Upper lobe of left lung (tissue), 6 donors: ENCODE data around the gene AGAP1. TPM values are rescaled to one million over a fixed set of nuclear protein-coding genes. Genes with fewer than 3 reads are reported as not detected.

Experiments
- ATAC-seq, 2 donors: fragments of 200-7000 bp; cut with Tn5 transposase; one replicate each; pipeline ENCODE4 v1.9.1; 2022; ENCODE audit warnings: mild to moderate bottlenecking in 2 of 2, moderate library complexity in 2 of 2; ENCODE audit not compliant: low FRiP score in 2 of 2
- DNase-seq, 2 donors: peaks; one replicate each; pipeline ENCODE4 v3.0.0-alpha.2; 2019 to 2020
- H3K27ac ChIP-seq, 4 donors: fragments of 200-600 bp; sonication (generic); one replicate each; pipeline ENCODE4 v1.5.1; 2016 to 2019
- H3K27me3 ChIP-seq, 4 donors: fragments of 200-600 bp; sonication (generic); one replicate each; pipeline ENCODE4 v1.5.1; 2017 to 2019
- H3K36me3 ChIP-seq, 4 donors: fragments of 200-600 bp; sonication (generic); one replicate each; pipeline ENCODE4 v1.5.1; 2016 to 2019
- H3K4me1 ChIP-seq, 4 donors: fragments of 200-600 bp; sonication (generic); one replicate each; pipeline ENCODE4 v1.5.1; 2018 to 2019
- H3K4me3 ChIP-seq, 4 donors: fragments of 200-600 bp; sonication (generic); one replicate each; pipeline ENCODE4 v1.5.1; 2017 to 2019; ENCODE audit warnings: mild to moderate bottlenecking in 2 of 4, moderate library complexity in 1 of 4
- H3K9me3 ChIP-seq, 4 donors: fragments of 200-600 bp; sonication (generic); one replicate each; pipeline ENCODE4 v1.5.1; 2018 to 2019
- EP300 ChIP-seq, 4 donors: sonication (generic); formaldehyde crosslinking; IDR thresholded peaks; one replicate each; pipeline ENCODE4 v1.5.1; 2017; ENCODE audit warnings: antibody characterized with exemption in 4 of 4, control low read depth in 2 of 4
- POLR2A ChIP-seq, 4 donors: fragments of 450-650 bp; IDR thresholded peaks; one replicate each; pipeline ENCODE4 v1.5.1; 2016 to 2017; ENCODE audit warnings: antibody characterized with exemption in 4 of 4, mild to moderate bottlenecking in 2 of 4
- POLR2AphosphoS5 ChIP-seq, 2 donors: sonication (generic); formaldehyde crosslinking; IDR thresholded peaks; one replicate each; pipeline ENCODE4 v1.5.1; 2017; ENCODE audit warnings: antibody characterized with exemption in 2 of 2
- WGBS, 2 donors: methylation state at CpG; one replicate each; pipeline ENCODE4 v1.1.5; 2017 to 2018; 5-methylcytosine and 5-hydroxymethylcytosine counted together
- total RNA-seq, 6 donors: library from RNA; depleted of rRNA in 4 of 6; stranded (reverse); fragments of >200 nt in 4 of 6; gene quantifications; one replicate each; pipeline versions ENCODE4 v1.1.0 to v1.2.1, GENCODE V29; 2016 to 2021
- TF ChIP-seq, protein P1 (sequence below), 6 experiments: fragments of 450-650 bp in 4 of 6; fragments of 200-600 bp in 2 of 6; sonication (generic) in 2 of 6; IDR thresholded peaks; one replicate each; pipeline ENCODE4 v1.5.1; 2016 to 2019; ENCODE audit warnings: antibody characterized with exemption in 6 of 6
- donor health status: DM: no; HTN: no; CAD: no; lungs with moderate emphysema.
- donor health status: DM: no; HTN: yes; CAD: no; lungs with severe emphysema.

The AGAP1 gene
- total RNA-seq, 6 donors from 2014 or later = 25.5 to 45.1 (median 30.7) TPM

DNA sequence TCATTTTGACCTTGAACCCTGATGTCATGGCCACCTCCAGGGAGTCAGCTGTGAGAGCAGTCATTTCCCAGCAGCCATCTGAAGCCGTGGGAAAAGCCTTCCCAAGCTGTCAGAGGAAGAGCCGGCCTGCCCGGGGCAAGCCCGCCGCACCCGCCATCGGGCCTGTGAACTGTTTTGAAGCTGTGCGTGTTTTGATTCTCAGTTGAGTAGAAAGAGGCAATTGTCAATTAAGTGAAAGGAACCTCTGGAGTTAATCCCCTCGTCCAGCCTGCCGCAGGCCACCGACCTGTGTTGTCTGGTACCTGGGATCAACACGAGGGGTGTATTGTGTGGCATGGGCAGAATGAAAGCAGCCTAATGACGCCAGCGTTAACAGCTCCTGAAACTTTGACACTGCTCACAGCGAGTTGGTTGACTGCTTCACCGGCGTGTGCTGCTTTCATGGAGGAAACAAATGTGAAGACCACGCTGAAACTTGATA lies 318.4 kb downstream of the AGAP1 start:
- peaks cover 0 to 51% (median 28%) of the 10 kb centered on the region in 4 donors for H3K36me3 ChIP-seq
- TF ChIP-seq, protein P1, sequence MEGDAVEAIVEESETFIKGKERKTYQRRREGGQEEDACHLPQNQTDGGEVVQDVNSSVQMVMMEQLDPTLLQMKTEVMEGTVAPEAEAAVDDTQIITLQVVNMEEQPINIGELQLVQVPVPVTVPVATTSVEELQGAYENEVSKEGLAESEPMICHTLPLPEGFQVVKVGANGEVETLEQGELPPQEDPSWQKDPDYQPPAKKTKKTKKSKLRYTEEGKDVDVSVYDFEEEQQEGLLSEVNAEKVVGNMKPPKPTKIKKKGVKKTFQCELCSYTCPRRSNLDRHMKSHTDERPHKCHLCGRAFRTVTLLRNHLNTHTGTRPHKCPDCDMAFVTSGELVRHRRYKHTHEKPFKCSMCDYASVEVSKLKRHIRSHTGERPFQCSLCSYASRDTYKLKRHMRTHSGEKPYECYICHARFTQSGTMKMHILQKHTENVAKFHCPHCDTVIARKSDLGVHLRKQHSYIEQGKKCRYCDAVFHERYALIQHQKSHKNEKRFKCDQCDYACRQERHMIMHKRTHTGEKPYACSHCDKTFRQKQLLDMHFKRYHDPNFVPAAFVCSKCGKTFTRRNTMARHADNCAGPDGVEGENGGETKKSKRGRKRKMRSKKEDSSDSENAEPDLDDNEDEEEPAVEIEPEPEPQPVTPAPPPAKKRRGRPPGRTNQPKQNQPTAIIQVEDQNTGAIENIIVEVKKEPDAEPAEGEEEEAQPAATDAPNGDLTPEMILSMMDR (IDR thresholded peaks at IDR 0.05) = no peak
- TF ChIP-seq POLR2A (IDR thresholded peaks at IDR 0.05) (no peak), POLR2AphosphoS5 (IDR thresholded peaks at IDR 0.05) (no peak), EP300 (IDR thresholded peaks at IDR 0.05) (no peak)
- no peak overlapping the region for H3K27ac ChIP-seq
- no peak for ATAC-seq
- H3K9me3 ChIP-seq = no peaks in the 10 kb centered on the region
- H3K27me3 ChIP-seq = no peaks in the 10 kb centered on the region
- 90 to 98% methylated on average over 11 to 18 of the region's 18 CpGs for WGBS, 2 donors
- no peaks in the 10 kb centered on the region for H3K4me1 ChIP-seq
- no peak overlapping the region for H3K4me3 ChIP-seq
- DNase-seq = peak in 1 of 2 donors; percentile 65

DNA sequence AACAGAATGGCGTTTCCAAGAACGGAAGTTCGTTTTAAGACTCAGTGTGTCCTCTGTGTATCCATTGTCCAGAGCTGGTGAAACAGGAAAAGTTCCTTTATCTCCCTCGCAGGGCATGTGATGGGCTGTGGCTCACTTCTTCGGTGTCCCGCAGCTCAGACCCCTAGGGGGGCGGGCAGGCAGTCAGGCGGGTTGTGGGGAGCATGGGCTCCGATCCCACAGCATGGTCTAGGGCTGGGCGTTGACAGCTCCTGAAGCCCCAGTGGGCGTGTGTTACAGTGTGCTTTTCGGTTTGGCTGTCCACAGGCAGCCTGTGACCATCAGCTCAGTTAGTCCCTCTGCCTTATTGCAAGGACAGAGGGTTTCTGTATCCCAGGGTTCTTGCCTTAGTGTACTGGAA lies 319.6 kb downstream of the AGAP1 start:
- DNase-seq = peak in 1 of 2 donors; percentile 49
- H3K27ac ChIP-seq = no peak overlapping the region
- 90 to 94% methylated on average over 5 to 12 of the region's 12 CpGs for WGBS, 2 donors

DNA sequence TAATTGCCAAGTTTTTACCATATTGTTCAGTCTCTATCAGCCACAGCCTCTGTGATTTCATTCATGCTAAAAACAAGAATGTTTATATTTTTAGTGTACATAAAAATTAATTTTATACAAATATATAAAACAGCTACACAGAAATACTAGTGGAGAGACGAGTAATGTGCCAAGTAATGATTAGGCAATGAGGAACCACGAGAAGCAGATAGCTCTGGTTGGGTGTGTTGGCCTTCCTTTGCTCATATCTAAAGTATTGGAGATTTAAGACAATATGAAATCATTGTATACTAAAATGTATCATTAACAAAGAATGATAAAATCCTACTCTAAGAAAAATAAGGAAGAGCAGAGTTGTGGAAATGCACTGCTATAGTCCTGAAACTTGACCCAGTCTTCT lies 326.7 kb downstream of the AGAP1 start:
- no peak for DNase-seq
- Histone ChIP-seq H3K27ac (no peak overlapping the region), H3K4me1 (no peaks in the 10 kb centered on the region), H3K36me3 (peaks cover 0 to 6% (median 2%) of the 10 kb centered on the region in 4 donors), H3K27me3 (no peaks in the 10 kb centered on the region), H3K4me3 (no peak overlapping the region), H3K9me3 (no peaks in the 10 kb centered on the region)
- no peak for ATAC-seq
- TF ChIP-seq EP300 (IDR thresholded peaks at IDR 0.05) = no peak
- TF ChIP-seq, protein P1 (IDR thresholded peaks at IDR 0.05) = no peak
- 79 to 85% methylated on average over 2 of the region's 2 CpGs for WGBS, 2 donors

More for the DNA sequence above, 319.6 kb downstream of the AGAP1 start:
- Histone ChIP-seq H3K9me3 (no peaks in the 10 kb centered on the region), H3K4me3 (no peak overlapping the region), H3K27me3 (no peaks in the 10 kb centered on the region), H3K4me1 (no peaks in the 10 kb centered on the region), H3K36me3 (peaks cover 0 to 39% (median 20%) of the 10 kb centered on the region in 4 donors)
- no peak for ATAC-seq
- TF ChIP-seq EP300 (IDR thresholded peaks at IDR 0.05) (no peak), POLR2AphosphoS5 (IDR thresholded peaks at IDR 0.05) (no peak), POLR2A (IDR thresholded peaks at IDR 0.05) (no peak)
- TF ChIP-seq, protein P1 (IDR thresholded peaks at IDR 0.05) = no peak

DNA sequence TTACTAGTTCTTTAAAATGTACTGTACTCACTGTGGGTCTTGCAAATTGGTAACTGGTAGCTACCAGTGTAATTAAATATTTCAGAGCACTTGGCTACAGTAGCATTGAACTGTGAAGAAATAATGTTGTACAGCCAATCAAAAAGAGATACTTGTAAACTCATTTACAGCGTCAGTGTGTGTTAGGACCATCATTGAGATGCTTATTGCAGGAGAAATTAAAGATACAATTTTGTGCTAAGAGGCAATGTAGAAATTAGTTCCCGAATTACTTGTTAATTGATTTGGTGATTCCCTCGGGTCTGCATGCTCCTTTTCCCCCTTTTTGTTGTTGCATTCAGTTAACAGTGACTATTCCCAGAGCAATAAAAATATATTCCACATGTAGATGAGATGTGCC lies 330.5 kb downstream of the AGAP1 start:
- no peak for TF ChIP-seq POLR2AphosphoS5 (IDR thresholded peaks at IDR 0.05)
- Histone ChIP-seq H3K36me3 (peaks cover 0 to 6% (median 3%) of the 10 kb centered on the region in 4 donors), H3K4me3 (no peak overlapping the region), H3K27me3 (no peaks in the 10 kb centered on the region), H3K4me1 (no peaks in the 10 kb centered on the region), H3K9me3 (no peaks in the 10 kb centered on the region), H3K27ac (no peak overlapping the region)
- WGBS, 2 donors = 87 to 94% methylated on average over 3 of the region's 3 CpGs
- DNase-seq (no peak), ATAC-seq (no peak)

DNA sequence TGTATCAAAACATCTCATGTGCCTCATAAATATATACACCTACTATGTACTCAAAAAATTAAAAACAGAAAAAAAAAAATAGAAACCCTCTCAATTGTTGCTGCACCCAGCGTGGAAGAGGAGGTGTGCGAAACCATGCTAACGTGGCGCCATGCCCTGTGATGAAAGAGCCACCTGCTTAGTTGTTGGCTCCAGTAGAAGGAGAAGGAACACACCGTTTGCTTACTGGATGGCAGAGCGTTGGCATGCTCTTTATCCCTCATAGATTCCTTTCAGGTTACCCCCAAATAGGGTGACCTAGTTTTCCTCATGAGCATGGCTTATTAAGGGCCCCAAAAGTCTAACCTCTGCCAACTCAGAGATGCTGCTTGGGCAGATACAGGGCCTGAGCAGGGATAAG lies 332.1 kb downstream of the AGAP1 start:
- Histone ChIP-seq H3K4me1 (no peaks in the 10 kb centered on the region), H3K4me3 (no peak overlapping the region), H3K36me3 (peaks cover 0 to 6% (median 2%) of the 10 kb centered on the region in 4 donors), H3K27me3 (no peaks in the 10 kb centered on the region), H3K9me3 (no peaks in the 10 kb centered on the region), H3K27ac (no peak overlapping the region)
- ATAC-seq = no peak
- 92 to 94% methylated on average over 6 of the region's 6 CpGs for WGBS, 2 donors
- DNase-seq = no peak
- TF ChIP-seq, protein P1 (IDR thresholded peaks at IDR 0.05) = no peak
- no peak for TF ChIP-seq POLR2AphosphoS5 (IDR thresholded peaks at IDR 0.05)
